Stimulated activated naive CD8-positive, alpha-beta T cell treated with anti-CD3 and anti-CD28 coated beads, Interleukin-15, Interleukin-2, amounts not matched to agents 100 ng/mL and 50 ng/mL, for 24 hours (primary cell): ENCODE results near the gene GRIA4.

Source experiments
- H3K27ac Mint-ChIP-seq: one replicate; pipeline ENCODE4 v1.8.0; 2021; ENCODE audit warnings: mild to moderate bottlenecking, mixed read lengths
- H3K27me3 Mint-ChIP-seq: one replicate; pipeline ENCODE4 v1.8.0; 2021; ENCODE audit warnings: mixed read lengths
- H3K36me3 Mint-ChIP-seq: one replicate; pipeline ENCODE4 v1.8.0; 2021; ENCODE audit warnings: low read depth, mixed read lengths
- H3K4me1 Mint-ChIP-seq: one replicate; pipeline ENCODE4 v1.8.0; 2021; ENCODE audit warnings: low read depth, mixed read lengths
- H3K4me3 Mint-ChIP-seq: one replicate; pipeline ENCODE4 v1.8.0; 2021; ENCODE audit warnings: mild to moderate bottlenecking, mixed read lengths
- H3K9me3 Mint-ChIP-seq: one replicate; pipeline ENCODE4 v1.8.0; 2021; ENCODE audit warnings: mixed read lengths

The GRIA4 gene

GRCh38 chr11:105609832-105610781 lies at the start of gene GRIA4:
Gene GRIA4, plus strand, starts transcription at chr11:105610073. Its CDS starts 925 bp downstream, at chr11:105610998.
- peaks cover 56% of the 10 kb centered on the region for H3K27me3 Mint-ChIP-seq

GRCh38 chr11:105573091-105573490 lies 36.8 kb upstream of the GRIA4 start:
- no peak overlapping the region for H3K4me3 Mint-ChIP-seq
- no peaks in the 10 kb centered on the region for H3K9me3 Mint-ChIP-seq
- no peak overlapping the region for H3K27ac Mint-ChIP-seq
- H3K36me3 Mint-ChIP-seq: no peaks in the 10 kb centered on the region
- no peaks in the 10 kb centered on the region for H3K27me3 Mint-ChIP-seq
- H3K4me1 Mint-ChIP-seq: no peaks in the 10 kb centered on the region

More at GRCh38 chr11:105609832-105610781, at the start of gene GRIA4:
- Mint-ChIP-seq H3K4me3 (peak within 1 kb of the TSS; percentile 30), H3K36me3 (no peaks in the 10 kb centered on the region), H3K9me3 (no peaks in the 10 kb centered on the region), H3K27ac (no peak within 1 kb of the TSS), H3K4me1 (peaks cover 8% of the 10 kb centered on the region)

GRCh38 chr11:105574974-105575373 lies 34.9 kb upstream of the GRIA4 start:
- no peak overlapping the region for H3K4me3 Mint-ChIP-seq
- no peaks in the 10 kb centered on the region for H3K36me3 Mint-ChIP-seq
- no peak overlapping the region for H3K27ac Mint-ChIP-seq
- H3K27me3 Mint-ChIP-seq: no peaks in the 10 kb centered on the region
- no peaks in the 10 kb centered on the region for H3K9me3 Mint-ChIP-seq
- H3K4me1 Mint-ChIP-seq: no peaks in the 10 kb centered on the region

- Mint-ChIP-seq H3K36me3 (no peaks in the 10 kb centered on the region), H3K4me1 (no peaks in the 10 kb centered on the region), H3K27me3 (no peaks in the 10 kb centered on the region), H3K9me3 (no peaks in the 10 kb centered on the region), H3K27ac (no peak overlapping the region), H3K4me3 (no peak overlapping the region)
Measured at GRCh38 chr11:105577641-105578040, 32.2 kb upstream of the GRIA4 start.

GRCh38 chr11:105579111-105579510 lies 30.8 kb upstream of the GRIA4 start:
- H3K9me3 Mint-ChIP-seq: no peaks in the 10 kb centered on the region
- no peaks in the 10 kb centered on the region for H3K36me3 Mint-ChIP-seq
- H3K4me1 Mint-ChIP-seq: no peaks in the 10 kb centered on the region
- no peak overlapping the region for H3K27ac Mint-ChIP-seq
- no peaks in the 10 kb centered on the region for H3K27me3 Mint-ChIP-seq
- H3K4me3 Mint-ChIP-seq: no peak overlapping the region

- no peaks in the 10 kb centered on the region for H3K36me3 Mint-ChIP-seq
- H3K4me3 Mint-ChIP-seq: no peak overlapping the region
- H3K4me1 Mint-ChIP-seq: no peaks in the 10 kb centered on the region
- H3K9me3 Mint-ChIP-seq: no peaks in the 10 kb centered on the region
- no peak overlapping the region for H3K27ac Mint-ChIP-seq
- H3K27me3 Mint-ChIP-seq: no peaks in the 10 kb centered on the region
Measured at GRCh38 chr11:105582497-105582896, 27.4 kb upstream of the GRIA4 start.

GRCh38 chr11:105588001-105588400 lies 21.9 kb upstream of the GRIA4 start:
- no peaks in the 10 kb centered on the region for H3K36me3 Mint-ChIP-seq
- H3K4me3 Mint-ChIP-seq: no peak overlapping the region
- no peak overlapping the region for H3K27ac Mint-ChIP-seq
- no peaks in the 10 kb centered on the region for H3K4me1 Mint-ChIP-seq
- no peaks in the 10 kb centered on the region for H3K27me3 Mint-ChIP-seq
- H3K9me3 Mint-ChIP-seq: no peaks in the 10 kb centered on the region

GRCh38 chr11:105589346-105589745 lies 20.5 kb upstream of the GRIA4 start:
- Mint-ChIP-seq H3K27ac (no peak overlapping the region), H3K9me3 (no peaks in the 10 kb centered on the region), H3K4me1 (no peaks in the 10 kb centered on the region), H3K4me3 (no peak overlapping the region), H3K36me3 (no peaks in the 10 kb centered on the region), H3K27me3 (no peaks in the 10 kb centered on the region)

GRCh38 chr11:105592035-105592434 lies 17.8 kb upstream of the GRIA4 start:
- no peaks in the 10 kb centered on the region for H3K27me3 Mint-ChIP-seq
- no peak overlapping the region for H3K4me3 Mint-ChIP-seq
- H3K9me3 Mint-ChIP-seq: no peaks in the 10 kb centered on the region
- H3K36me3 Mint-ChIP-seq: no peaks in the 10 kb centered on the region
- no peak overlapping the region for H3K27ac Mint-ChIP-seq
- no peaks in the 10 kb centered on the region for H3K4me1 Mint-ChIP-seq

- Mint-ChIP-seq H3K9me3 (no peaks in the 10 kb centered on the region), H3K36me3 (no peaks in the 10 kb centered on the region), H3K27ac (no peak overlapping the region), H3K27me3 (no peaks in the 10 kb centered on the region), H3K4me3 (no peak overlapping the region), H3K4me1 (no peaks in the 10 kb centered on the region)
Measured at GRCh38 chr11:105598371-105598770, 11.5 kb upstream of the GRIA4 start.

GRCh38 chr11:105603156-105603555 lies 6.7 kb upstream of the GRIA4 start:
- no peaks in the 10 kb centered on the region for H3K36me3 Mint-ChIP-seq
- no peaks in the 10 kb centered on the region for H3K9me3 Mint-ChIP-seq
- no peak overlapping the region for H3K4me3 Mint-ChIP-seq
- H3K27ac Mint-ChIP-seq: no peak overlapping the region
- H3K27me3 Mint-ChIP-seq: peaks cover 9% of the 10 kb centered on the region
- no peaks in the 10 kb centered on the region for H3K4me1 Mint-ChIP-seq

GRCh38 chr11:105609341-105609781 lies 512 bp upstream of the GRIA4 start:
- Mint-ChIP-seq H3K27ac (no peak overlapping the region), H3K4me3 (no peak overlapping the region), H3K27me3 (peaks cover 56% of the 10 kb centered on the region), H3K4me1 (peaks cover 8% of the 10 kb centered on the region), H3K36me3 (no peaks in the 10 kb centered on the region), H3K9me3 (no peaks in the 10 kb centered on the region)

GRCh38 chr11:105610871-105611571 lies 1.1 kb downstream of the GRIA4 start:
- Mint-ChIP-seq H3K9me3 (no peaks in the 10 kb centered on the region), H3K36me3 (no peaks in the 10 kb centered on the region), H3K27me3 (peaks cover 52% of the 10 kb centered on the region), H3K27ac (no peak overlapping the region), H3K4me3 (no peak overlapping the region), H3K4me1 (peaks cover 8% of the 10 kb centered on the region)

GRCh38 chr11:105611572-105612441 lies 1.9 kb downstream of the GRIA4 start:
- no peak overlapping the region for H3K4me3 Mint-ChIP-seq
- no peaks in the 10 kb centered on the region for H3K36me3 Mint-ChIP-seq
- peaks cover 52% of the 10 kb centered on the region for H3K27me3 Mint-ChIP-seq
- peaks cover 8% of the 10 kb centered on the region for H3K4me1 Mint-ChIP-seq
- H3K9me3 Mint-ChIP-seq: no peaks in the 10 kb centered on the region
- H3K27ac Mint-ChIP-seq: no peak overlapping the region
